ENCODE measurements around the gene SLC6A15.

DNA sequence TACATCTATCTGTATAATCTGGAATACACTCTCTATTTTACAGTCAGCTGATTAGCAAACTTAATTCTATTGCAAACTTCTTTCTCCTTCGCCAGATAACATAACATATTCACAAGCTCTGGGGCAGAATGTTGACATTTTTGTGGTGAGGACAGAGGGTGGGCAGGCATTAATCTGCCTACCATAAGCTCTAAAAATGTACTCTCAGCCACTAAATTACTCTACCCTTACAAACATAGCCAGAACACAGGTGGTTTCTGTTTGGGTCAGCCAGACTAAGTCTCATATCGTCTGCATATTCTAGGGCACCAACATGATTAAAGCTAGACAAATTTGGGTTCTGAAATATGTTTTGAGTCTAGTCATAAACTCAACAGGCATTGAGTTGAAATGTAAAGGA is 90.1 kb downstream of the SLC6A15 start:
- TF ChIP-seq CTCF (IDR thresholded peaks at IDR 0.05 in 8 of 11, conservative IDR thresholded peaks at IDR 0.05 in 3 of 11): no peak
- TF ChIP-seq POLR2A (IDR thresholded peaks at IDR 0.05): no peak
